ENCODE data around the gene CREB1.

DNA sequence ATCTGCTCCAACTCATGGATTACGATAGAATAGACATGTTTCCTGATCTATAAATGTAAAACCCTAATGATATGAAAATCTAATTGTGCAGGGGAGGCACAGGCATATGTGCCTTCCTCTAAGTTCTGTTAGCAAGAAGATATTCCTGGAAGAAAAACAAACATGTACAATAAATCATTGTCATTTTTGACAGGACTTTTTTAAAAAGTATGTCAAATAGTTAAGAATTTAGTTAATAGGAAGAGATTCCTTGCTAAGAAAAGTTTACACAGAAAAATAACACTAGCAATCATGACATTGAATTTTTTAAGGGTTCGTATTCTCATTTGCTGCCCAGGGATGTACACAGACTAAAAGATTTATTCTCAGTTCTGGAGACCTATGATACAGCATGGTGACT, 15.3 kb upstream of the CREB1 start:
- TF ChIP-seq CTCF (IDR thresholded peaks at IDR 0.05) (no peak), POLR2A (IDR thresholded peaks at IDR 0.05) (no peak)

All from adrenal gland (tissue), 5 donors.